RWPE2 (cell line): ENCODE data around the gene LILRB3.
"Not testable (repeated sequence)": the region's sequence is repeated elsewhere in the genome, so short reads cannot be mapped to it uniquely, and the experiment has no call there.

Experiments used
- ATAC-seq: fragments of 200-7000 bp; cut with Tn5 transposase; 3 replicates; pipeline ENCODE4 v1.9.1; 2021; ENCODE audit warnings: low read depth
- DNase-seq: peaks from one replicate; pipeline ENCODE4 v3.0.0-alpha.2; 2020; ENCODE audit warnings: low spot score
- H3K27ac ChIP-seq: fragments of 450-650 bp; 2 replicates; pipeline ENCODE4 v1.5.1; 2017; ENCODE audit warnings: mild to moderate bottlenecking; ENCODE audit not compliant: poor library complexity, severe bottlenecking
- H3K27me3 ChIP-seq: fragments of 250-450 bp; sonication (Bioruptor Pico); 2 replicates; pipeline ENCODE4 v1.5.1; 2021; ENCODE audit warnings: mild to moderate bottlenecking, moderate library complexity; ENCODE audit not compliant: insufficient read depth, poor library complexity, severe bottlenecking
- H3K36me3 ChIP-seq: fragments of 250-450 bp; sonication (Bioruptor Pico); 2 replicates; pipeline ENCODE4 v1.5.1; 2020; ENCODE audit warnings: low read depth, mild to moderate bottlenecking, moderate library complexity
- H3K4me1 ChIP-seq: fragments of 250-450 bp; sonication (Bioruptor Pico); 2 replicates; pipeline ENCODE4 v1.5.1; 2021; ENCODE audit warnings: mild to moderate bottlenecking, moderate library complexity; ENCODE audit not compliant: insufficient read depth, poor library complexity, severe bottlenecking
- H3K4me3 ChIP-seq: fragments of 250-450 bp; sonication (Bioruptor Pico); 2 replicates; pipeline ENCODE4 v1.5.1; 2021; ENCODE audit warnings: mild to moderate bottlenecking, moderate library complexity; ENCODE audit not compliant: severe bottlenecking
- H3K9me3 ChIP-seq: fragments of 250-450 bp; sonication (Bioruptor Pico); 2 replicates; pipeline ENCODE4 v1.5.1; 2021; ENCODE audit warnings: mild to moderate bottlenecking, moderate library complexity; ENCODE audit not compliant: severe bottlenecking
- CTCF ChIP-seq: fragments of 450-650 bp; IDR thresholded peaks from one replicate; pipeline ENCODE4 v1.5.1; 2017; ENCODE audit warnings: mild to moderate bottlenecking, moderate library complexity; ENCODE audit not compliant: poor library complexity, severe bottlenecking

LILRB3 gene

GRCh38 chr19:54218259-54218658 is 4.5 kb downstream of the LILRB3 start:
- peaks cover 13% of the 10 kb centered on the region for H3K36me3 ChIP-seq
- ATAC-seq, result no peak
- no peak overlapping the region for H3K27ac ChIP-seq
- H3K9me3 ChIP-seq, result no peaks in the 10 kb centered on the region
- H3K4me1 ChIP-seq, result no peaks in the 10 kb centered on the region
- H3K27me3 ChIP-seq, result peaks cover 3% of the 10 kb centered on the region
- no peak overlapping the region for H3K4me3 ChIP-seq
- DNase-seq, result no peak
- no peak for TF ChIP-seq CTCF

GRCh38 chr19:54217517-54218247 is 5.1 kb downstream of the LILRB3 start:
- not testable (repeated sequence) for ATAC-seq, H3K27me3 ChIP-seq, DNase-seq, H3K4me1 ChIP-seq, H3K4me3 ChIP-seq, H3K9me3 ChIP-seq, H3K27ac ChIP-seq
- H3K36me3 ChIP-seq, result peaks cover 14% of the 10 kb centered on the region

GRCh38 chr19:54216869-54217268 is 5.9 kb downstream of the LILRB3 start:
- Histone ChIP-seq H3K36me3 (peaks cover 17% of the 10 kb centered on the region), H3K27ac (no peak overlapping the region), H3K4me1 (no peaks in the 10 kb centered on the region), H3K4me3 (no peak overlapping the region), H3K9me3 (no peaks in the 10 kb centered on the region), H3K27me3 (no peaks in the 10 kb centered on the region)
- TF ChIP-seq CTCF, result no peak
- ATAC-seq (no peak), DNase-seq (no peak)

- H3K4me3 ChIP-seq, DNase-seq, ATAC-seq, H3K4me1 ChIP-seq, H3K27me3 ChIP-seq, H3K9me3 ChIP-seq, H3K27ac ChIP-seq: not testable (repeated sequence)
- peaks cover 28% of the 10 kb centered on the region for H3K36me3 ChIP-seq
Measured at GRCh38 chr19:54214734-54215133, 8.1 kb downstream of the LILRB3 start.

- H3K27ac ChIP-seq, H3K4me3 ChIP-seq, ATAC-seq, H3K4me1 ChIP-seq, H3K27me3 ChIP-seq, H3K9me3 ChIP-seq, DNase-seq: not testable (repeated sequence)
- H3K36me3 ChIP-seq, result peaks cover 27% of the 10 kb centered on the region
Measured at GRCh38 chr19:54214217-54214616, 8.6 kb downstream of the LILRB3 start.

- Histone ChIP-seq H3K9me3 (no peaks in the 10 kb centered on the region), H3K27me3 (no peaks in the 10 kb centered on the region), H3K36me3 (peaks cover 38% of the 10 kb centered on the region), H3K27ac (no peak overlapping the region), H3K4me1 (peaks cover 11% of the 10 kb centered on the region), H3K4me3 (no peak overlapping the region)
- DNase-seq (no peak), ATAC-seq (no peak)
- TF ChIP-seq CTCF, result no peak
Measured at GRCh38 chr19:54211235-54211634, 11.6 kb downstream of the LILRB3 start.
